Ovary (tissue), 3 donors: ENCODE measurements around the gene XBP1.

Experiments used
- CTCF ChIP-seq, 3 donors: fragments of 450-650 bp in 2 of 3; fragments of 200-600 bp in 1 of 3; IDR thresholded peaks; one replicate each; pipeline versions ENCODE4 v1.5.1 to v1.8.0; 2016 to 2022; ENCODE audit warnings: antibody characterized with exemption in 3 of 3, mild to moderate bottlenecking in 1 of 3
- POLR2A ChIP-seq: fragments of 450-650 bp; IDR thresholded peaks from one replicate; pipeline ENCODE4 v1.6.1; 2017; ENCODE audit warnings: antibody characterized with exemption, mild to moderate bottlenecking, moderate library complexity
- donor health status: DM: no; HTN: no; CAD: no.

GRCh38 chr22:28819253-28820096, 19.1 kb upstream of the XBP1 start:
- TF ChIP-seq CTCF (IDR thresholded peaks at IDR 0.05) (no peak), POLR2A (no peak)
